GM10266 (cell line): ENCODE data around the gene EMILIN1.

Experiments
- DNase-seq: peaks from one replicate; pipeline ENCODE4 v3.0.0; 2012; ENCODE audit errors: extremely low spot score
- CTCF ChIP-seq: IDR thresholded peaks from 2 replicates; pipeline ENCODE4 v1.5.1; 2012; ENCODE audit warnings: mild to moderate bottlenecking, low read depth; ENCODE audit not compliant: control insufficient read depth, insufficient read depth; ENCODE audit errors: missing control alignments

EMILIN1 gene

GRCh38 chr2:27050281-27050995 is 28.0 kb upstream of the EMILIN1 start:
- DNase-seq = peak; percentile 89
- no peak for TF ChIP-seq CTCF

- TF ChIP-seq CTCF = no peak
- DNase-seq = peak; percentile 100
Measured at GRCh38 chr2:27050996-27051901, 27.2 kb upstream of the EMILIN1 start, which contains the start of gene AGBL5. Gene AGBL5 (plus strand): TSS chr2:27051668. CDS start chr2:27052959, 1,291 bp downstream.

DNA sequence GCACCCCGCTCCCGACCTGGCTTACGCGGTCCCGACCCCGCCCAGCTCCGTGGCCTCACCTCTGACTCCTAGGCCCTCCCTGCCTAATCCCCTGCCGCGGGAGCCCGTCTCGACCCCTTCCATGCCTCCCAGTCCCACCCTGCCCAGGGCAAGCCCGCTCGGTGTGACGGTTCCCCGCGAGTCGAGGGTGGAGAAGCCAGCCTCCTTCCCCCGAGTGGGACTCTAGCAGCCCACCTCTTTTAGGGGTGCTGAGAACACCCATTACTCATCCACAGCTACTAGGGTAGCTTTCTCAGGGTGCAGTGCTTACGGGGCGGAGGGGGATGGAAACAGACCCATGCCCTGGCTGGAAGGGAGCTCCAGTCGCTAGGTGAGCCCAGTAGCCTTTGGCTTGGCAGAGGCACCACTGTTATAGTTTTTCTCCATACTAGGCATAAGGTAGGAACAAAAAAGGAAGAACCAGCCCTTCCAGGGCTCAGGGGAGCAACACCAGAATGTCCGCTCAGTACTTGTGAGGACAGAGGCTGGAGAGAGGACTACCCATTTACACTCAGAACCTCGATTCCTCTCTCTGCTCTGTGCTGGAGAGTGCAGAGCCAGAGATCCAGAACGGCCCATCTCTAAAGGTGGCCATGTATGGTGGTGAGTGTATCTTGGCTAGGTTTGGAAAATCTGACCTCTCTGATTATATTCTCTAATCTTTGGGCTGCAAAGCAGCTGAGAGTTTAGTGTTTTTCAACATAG is 26.3 kb upstream of the EMILIN1 start:
- no peak for TF ChIP-seq CTCF
- no peak for DNase-seq

GRCh38 chr2:27053321-27053720 is 25.1 kb upstream of the EMILIN1 start:
- DNase-seq = no peak
- TF ChIP-seq CTCF = no peak

- TF ChIP-seq CTCF = no peak
- no peak for DNase-seq
Measured at GRCh38 chr2:27053776-27054175, 24.6 kb upstream of the EMILIN1 start.

GRCh38 chr2:27054721-27055120 is 23.7 kb upstream of the EMILIN1 start:
- TF ChIP-seq CTCF = no peak
- DNase-seq = no peak
